MM.1S (cell line): Measurements from ENCODE around the gene ITGB6.

Source experiments
- DNase-seq: peaks from one replicate; pipeline ENCODE4 v3.0.0-alpha.2; 2015
- H2AFZ ChIP-seq: fragments of 300-600 bp; sonication (generic); 2 replicates; pipeline ENCODE4 v1.6.0; 2016; ENCODE audit warnings: antibody characterized with exemption, low read length
- H3F3A ChIP-seq: fragments of 300-600 bp; sonication (generic); 2 replicates; pipeline ENCODE4 v1.6.1; 2016; ENCODE audit warnings: mild to moderate bottlenecking, antibody characterized with exemption, low read length, moderate library complexity, mixed read lengths; ENCODE audit not compliant: insufficient read depth
- H3K27ac ChIP-seq: fragments of 300-600 bp; sonication (generic); 2 replicates; pipeline ENCODE4 v1.5.1; 2016; ENCODE audit warnings: mild to moderate bottlenecking, low read length
- H3K27me3 ChIP-seq: fragments of 300-600 bp; sonication (generic); replicated peaks from 2 replicates; pipeline ENCODE4 v1.6.0; 2016; ENCODE audit warnings: low read length; ENCODE audit not compliant: insufficient read depth
- H3K36me3 ChIP-seq: fragments of 300-600 bp; sonication (generic); replicated peaks from 2 replicates; pipeline ENCODE4 v1.6.1; 2016; ENCODE audit warnings: mild to moderate bottlenecking, low read length, mixed read lengths; ENCODE audit not compliant: insufficient read depth
- H3K4me1 ChIP-seq: fragments of 300-600 bp; sonication (generic); 2 replicates; pipeline ENCODE4 v1.6.1; 2016; ENCODE audit warnings: low read length, mixed read lengths
- H3K4me2 ChIP-seq: fragments of 300-600 bp; sonication (generic); 2 replicates; pipeline ENCODE4 v1.6.0; 2016; ENCODE audit warnings: low read depth, low read length
- H3K4me3 ChIP-seq: fragments of 300-600 bp; sonication (generic); 2 replicates; pipeline ENCODE4 v1.5.1; 2016; ENCODE audit warnings: low read length, mixed read lengths
- H3K79me2 ChIP-seq: fragments of 300-600 bp; sonication (generic); 2 replicates; pipeline ENCODE4 v1.6.1; 2016; ENCODE audit warnings: mixed run types, low read length, mixed read lengths
- H3K9ac ChIP-seq: fragments of 300-600 bp; sonication (generic); 2 replicates; pipeline ENCODE4 v1.6.1; 2016; ENCODE audit warnings: low read length, mixed read lengths
- H3K9me2 ChIP-seq: fragments of 300-600 bp; sonication (generic); replicated peaks from 2 replicates; pipeline ENCODE4 v1.6.1; 2016; ENCODE audit warnings: mild to moderate bottlenecking, low read length, mixed read lengths; ENCODE audit not compliant: insufficient read depth
- H3K9me3 ChIP-seq: fragments of 300-600 bp; sonication (generic); replicated peaks from 2 replicates; pipeline ENCODE4 v1.6.1; 2016; ENCODE audit warnings: mild to moderate bottlenecking, low read length, mixed read lengths; ENCODE audit not compliant: insufficient read depth
- H4K20me1 ChIP-seq: fragments of 300-600 bp; sonication (generic); 2 replicates; pipeline ENCODE4 v1.6.1; 2016; ENCODE audit warnings: mild to moderate bottlenecking, low read length, moderate library complexity, mixed read lengths; ENCODE audit not compliant: insufficient read depth
- CTCF ChIP-seq: fragments of 300-600 bp; sonication (generic); IDR thresholded peaks from 2 replicates; pipeline ENCODE4 v1.5.1; 2016; ENCODE audit warnings: antibody characterized with exemption, low read length, mixed read lengths
- EZH2 ChIP-seq: fragments of 300-600 bp; sonication (generic); optimal IDR thresholded peaks from 2 replicates; pipeline ENCODE3; 2017; ENCODE audit warnings: low read depth, mild to moderate bottlenecking, antibody characterized with exemption, low read length, mixed read lengths
- EZH2phosphoT487 ChIP-seq: fragments of 300-600 bp; sonication (generic); IDR thresholded peaks from 2 replicates; pipeline ENCODE4 v1.6.1; 2018; ENCODE audit warnings: antibody characterized with exemption, low read length

The ITGB6 gene

GRCh38 chr2:160105366-160105765 lies 94.7 kb downstream of the ITGB6 start:
- Histone ChIP-seq H3K9me2 (no peaks in the 10 kb centered on the region), H3K4me2 (no peak overlapping the region), H3K4me3 (no peak overlapping the region), H3K27me3 (no peaks in the 10 kb centered on the region), H3K9me3 (no peaks in the 10 kb centered on the region), H3K79me2 (no peaks in the 10 kb centered on the region), H2AFZ (no peak overlapping the region), H3K27ac (no peak overlapping the region), H4K20me1 (no peaks in the 10 kb centered on the region), H3K9ac (no peak overlapping the region), H3K4me1 (no peaks in the 10 kb centered on the region), H3K36me3 (no peaks in the 10 kb centered on the region), H3F3A (no peaks in the 10 kb centered on the region)
- TF ChIP-seq EZH2 (no peak), EZH2phosphoT487 (no peak), CTCF (no peak)
- DNase-seq: no peak

DNA sequence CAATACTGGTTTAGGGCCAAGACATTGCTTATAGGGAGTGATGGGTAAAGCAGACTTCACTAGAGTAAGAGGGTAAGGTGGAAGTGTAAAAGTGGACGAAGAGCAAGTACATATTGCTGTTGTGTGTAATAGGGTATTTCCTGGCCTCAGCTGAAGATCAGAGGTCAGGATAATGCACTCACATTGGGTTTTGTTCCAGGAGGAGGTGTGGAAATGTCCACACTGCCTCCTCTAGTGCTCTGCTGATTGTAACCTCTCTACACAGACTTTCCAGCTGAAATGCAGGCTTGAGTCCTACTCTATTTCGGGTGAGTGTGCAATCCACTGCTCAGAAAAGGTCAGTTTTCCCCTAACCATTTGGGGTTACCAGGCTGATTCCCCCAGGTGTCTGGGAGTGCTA lies 96.0 kb downstream of the ITGB6 start:
- H3K9me3 ChIP-seq: no peaks in the 10 kb centered on the region
- DNase-seq: no peak

GRCh38 chr2:160097326-160097725 lies 102.7 kb downstream of the ITGB6 start:
- no peaks in the 10 kb centered on the region for H3K27me3 ChIP-seq
- H3K36me3 ChIP-seq: no peaks in the 10 kb centered on the region
- no peaks in the 10 kb centered on the region for H3K4me1 ChIP-seq
- no peak overlapping the region for H3K4me2 ChIP-seq
- DNase-seq: no peak
- H3K79me2 ChIP-seq: no peaks in the 10 kb centered on the region
- H3K27ac ChIP-seq: no peak overlapping the region
- TF ChIP-seq CTCF (no peak), EZH2phosphoT487 (no peak), EZH2 (no peak)
- no peak overlapping the region for H2AFZ ChIP-seq
- no peaks in the 10 kb centered on the region for H3F3A ChIP-seq
- H4K20me1 ChIP-seq: no peaks in the 10 kb centered on the region
- H3K9me2 ChIP-seq: no peaks in the 10 kb centered on the region
- no peak overlapping the region for H3K4me3 ChIP-seq
- H3K9ac ChIP-seq: no peak overlapping the region
- no peaks in the 10 kb centered on the region for H3K9me3 ChIP-seq

More for the DNA sequence above, 96.0 kb downstream of the ITGB6 start:
- H3K9me2 ChIP-seq: no peaks in the 10 kb centered on the region
- H3K4me2 ChIP-seq: no peak overlapping the region
- TF ChIP-seq CTCF: no peak
- no peak for TF ChIP-seq EZH2
- no peak for TF ChIP-seq EZH2phosphoT487
- no peaks in the 10 kb centered on the region for H3K36me3 ChIP-seq
- no peak overlapping the region for H3K9ac ChIP-seq
- no peaks in the 10 kb centered on the region for H3K27me3 ChIP-seq
- H2AFZ ChIP-seq: no peak overlapping the region
- no peak overlapping the region for H3K27ac ChIP-seq
- H3K4me3 ChIP-seq: no peak overlapping the region
- no peaks in the 10 kb centered on the region for H3K4me1 ChIP-seq
- H4K20me1 ChIP-seq: no peaks in the 10 kb centered on the region
- H3K79me2 ChIP-seq: no peaks in the 10 kb centered on the region
- H3F3A ChIP-seq: no peaks in the 10 kb centered on the region

- Histone ChIP-seq H3K36me3 (no peaks in the 10 kb centered on the region), H3K9me3 (no peaks in the 10 kb centered on the region), H3K4me1 (no peaks in the 10 kb centered on the region), H3F3A (no peaks in the 10 kb centered on the region), H3K79me2 (no peaks in the 10 kb centered on the region), H3K9ac (no peak overlapping the region), H4K20me1 (no peaks in the 10 kb centered on the region), H3K9me2 (no peaks in the 10 kb centered on the region), H2AFZ (no peak overlapping the region), H3K4me2 (no peak overlapping the region), H3K4me3 (no peak overlapping the region), H3K27me3 (no peaks in the 10 kb centered on the region), H3K27ac (no peak overlapping the region)
- DNase-seq: no peak
- TF ChIP-seq EZH2phosphoT487 (no peak), CTCF (no peak), EZH2 (no peak)
These were observed 103.7 kb downstream of the ITGB6 start for GRCh38 chr2:160096409-160096808.
